Measurements from ENCODE around the gene RASL12. TPM values are rescaled to one million over a fixed set of nuclear protein-coding genes. Genes with fewer than 3 reads are reported as not detected.

Gene RASL12
- total and polyA plus RNA-seq, 2 of the 8 experiments (the other 6 are each of a cell fraction or from before 2014, with no cell fraction given) = 9.5 to 10.3 TPM

DNA sequence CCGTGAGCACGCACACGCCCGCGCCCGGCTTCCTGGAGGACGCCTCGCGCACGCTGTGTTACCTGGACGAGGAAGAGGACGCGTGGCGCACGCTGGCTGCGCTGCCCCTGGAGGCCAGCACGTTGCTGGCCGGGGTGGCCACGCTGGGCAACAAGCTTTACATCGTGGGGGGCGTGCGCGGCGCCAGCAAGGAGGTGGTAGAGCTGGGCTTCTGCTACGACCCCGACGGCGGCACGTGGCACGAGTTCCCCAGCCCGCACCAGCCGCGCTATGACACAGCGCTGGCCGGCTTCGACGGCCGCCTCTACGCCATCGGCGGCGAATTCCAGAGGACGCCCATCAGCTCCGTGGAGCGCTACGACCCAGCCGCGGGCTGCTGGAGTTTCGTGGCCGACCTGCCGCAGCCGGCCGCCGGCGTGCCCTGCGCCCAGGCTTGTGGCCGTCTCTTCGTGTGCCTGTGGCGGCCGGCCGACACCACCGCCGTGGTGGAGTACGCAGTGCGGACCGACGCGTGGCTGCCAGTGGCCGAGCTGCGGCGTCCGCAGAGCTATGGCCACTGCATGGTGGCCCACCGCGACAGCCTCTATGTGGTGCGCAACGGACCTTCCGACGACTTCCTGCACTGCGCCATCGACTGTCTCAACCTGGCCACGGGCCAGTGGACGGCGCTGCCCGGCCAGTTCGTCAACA, 9.6 kb upstream of the RASL12 start (continued):
- TF ChIP-seq CTCF (IDR thresholded peaks at IDR 0.05; ENCODE audit: control extremely low read depth in 1 of 3, insufficient read depth in 1 of 3, low read depth in 1 of 3, low read length in 3 of 3) (peak; percentile 11 to 37 (median 13); a peak in 2 of 4 replicates), EP300 (IDR thresholded peaks at IDR 0.05; ENCODE audit: borderline replicate concordance in 1 of 2, low read depth in 2 of 2, low read length in 2 of 2) (no peak), RBBP5 (IDR thresholded peaks at IDR 0.05; ENCODE audit: borderline replicate concordance, low read depth, low read length) (no peak)
